ENCODE measurements around the gene CEPT1. TPM values are rescaled to one million over a fixed set of nuclear protein-coding genes. Genes with fewer than 3 reads are reported as not detected.

Gene CEPT1
- total and polyA plus RNA-seq, 10 of the 15 experiments (the other 5 are each of a cell fraction or from before 2014, with no cell fraction given): 29.4 to 77.9 (median 54.8) TPM

DNA sequence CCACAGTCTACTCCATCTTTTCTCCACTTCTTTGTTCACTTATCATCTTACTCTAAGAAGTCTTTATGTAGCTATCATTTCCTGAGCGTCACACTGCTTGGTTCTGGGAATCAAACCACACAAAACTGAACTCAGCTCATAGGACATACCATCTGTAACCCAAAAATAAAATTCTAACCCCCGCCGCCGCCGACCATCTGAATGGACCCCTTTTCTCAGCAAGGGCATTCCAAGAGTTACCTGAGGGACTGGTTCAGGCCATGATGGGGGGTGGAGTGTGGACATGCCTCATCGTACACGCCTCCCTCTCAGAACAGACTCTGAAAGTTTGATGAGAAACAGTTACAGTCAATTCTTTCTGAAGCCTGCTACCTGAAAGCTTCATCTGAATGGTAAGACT, 74.9 kb downstream of the CEPT1 start (continued):
- TF ChIP-seq EED (IDR thresholded peaks at IDR 0.05; ENCODE audit: low read depth): peak; percentile 55
- 0 out of 2 replicates have a peak, but pooled peaks have one; percentile 32 for TF ChIP-seq TCF12 (IDR thresholded peaks at IDR 0.05; ENCODE audit: low read depth, low read length)
- TF ChIP-seq, protein P1, sequence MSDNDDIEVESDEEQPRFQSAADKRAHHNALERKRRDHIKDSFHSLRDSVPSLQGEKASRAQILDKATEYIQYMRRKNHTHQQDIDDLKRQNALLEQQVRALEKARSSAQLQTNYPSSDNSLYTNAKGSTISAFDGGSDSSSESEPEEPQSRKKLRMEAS (IDR thresholded peaks at IDR 0.05; ENCODE audit: low read depth, low read length): no peak
- peak; percentile 45; the same call in 1 of the 3 replicates for TF ChIP-seq POU2F2 (IDR thresholded peaks at IDR 0.05; ENCODE audit: borderline replicate concordance, low read depth, low read length)
- TF ChIP-seq CBFB (IDR thresholded peaks at IDR 0.05; ENCODE audit: low read depth): 0 out of 2 replicates have a peak, but pooled peaks have one; percentile 2
- TF ChIP-seq, protein P2, sequence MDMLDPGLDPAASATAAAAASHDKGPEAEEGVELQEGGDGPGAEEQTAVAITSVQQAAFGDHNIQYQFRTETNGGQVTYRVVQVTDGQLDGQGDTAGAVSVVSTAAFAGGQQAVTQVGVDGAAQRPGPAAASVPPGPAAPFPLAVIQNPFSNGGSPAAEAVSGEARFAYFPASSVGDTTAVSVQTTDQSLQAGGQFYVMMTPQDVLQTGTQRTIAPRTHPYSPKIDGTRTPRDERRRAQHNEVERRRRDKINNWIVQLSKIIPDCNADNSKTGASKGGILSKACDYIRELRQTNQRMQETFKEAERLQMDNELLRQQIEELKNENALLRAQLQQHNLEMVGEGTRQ (IDR thresholded peaks at IDR 0.05; ENCODE audit: borderline replicate concordance, low read depth, low read length): no peak
- 0 out of 2 replicates have a peak, but pooled peaks have one; percentile 17 for TF ChIP-seq SMAD5 (IDR thresholded peaks at IDR 0.05; ENCODE audit: low read depth)
- TF ChIP-seq ZNF384 (IDR thresholded peaks at IDR 0.05; ENCODE audit: borderline replicate concordance, low read depth, low read length): 0 out of 2 replicates have a peak, but pooled peaks have one; percentile 20
- TF ChIP-seq ESRRA (IDR thresholded peaks at IDR 0.05; ENCODE audit: low read length): no peak
- 0 out of 2 replicates have a peak, but pooled peaks have one; percentile 32 for TF ChIP-seq HDGF (IDR thresholded peaks at IDR 0.05)
- TF ChIP-seq NR2C2 (IDR thresholded peaks at IDR 0.05; ENCODE audit: borderline replicate concordance, control insufficient read depth, insufficient read length, low read depth): no peak
- 0 out of 4 replicates have a peak, but pooled peaks of 1 of the 2 experiments have one; percentile 12 for TF ChIP-seq ETV6 (conservative IDR thresholded peaks at IDR 0.05 in 1 of 2, IDR thresholded peaks at IDR 0.05 in 1 of 2; ENCODE audit: borderline replicate concordance in 1 of 2, low read depth in 1 of 2)
- TF ChIP-seq, protein P3, sequence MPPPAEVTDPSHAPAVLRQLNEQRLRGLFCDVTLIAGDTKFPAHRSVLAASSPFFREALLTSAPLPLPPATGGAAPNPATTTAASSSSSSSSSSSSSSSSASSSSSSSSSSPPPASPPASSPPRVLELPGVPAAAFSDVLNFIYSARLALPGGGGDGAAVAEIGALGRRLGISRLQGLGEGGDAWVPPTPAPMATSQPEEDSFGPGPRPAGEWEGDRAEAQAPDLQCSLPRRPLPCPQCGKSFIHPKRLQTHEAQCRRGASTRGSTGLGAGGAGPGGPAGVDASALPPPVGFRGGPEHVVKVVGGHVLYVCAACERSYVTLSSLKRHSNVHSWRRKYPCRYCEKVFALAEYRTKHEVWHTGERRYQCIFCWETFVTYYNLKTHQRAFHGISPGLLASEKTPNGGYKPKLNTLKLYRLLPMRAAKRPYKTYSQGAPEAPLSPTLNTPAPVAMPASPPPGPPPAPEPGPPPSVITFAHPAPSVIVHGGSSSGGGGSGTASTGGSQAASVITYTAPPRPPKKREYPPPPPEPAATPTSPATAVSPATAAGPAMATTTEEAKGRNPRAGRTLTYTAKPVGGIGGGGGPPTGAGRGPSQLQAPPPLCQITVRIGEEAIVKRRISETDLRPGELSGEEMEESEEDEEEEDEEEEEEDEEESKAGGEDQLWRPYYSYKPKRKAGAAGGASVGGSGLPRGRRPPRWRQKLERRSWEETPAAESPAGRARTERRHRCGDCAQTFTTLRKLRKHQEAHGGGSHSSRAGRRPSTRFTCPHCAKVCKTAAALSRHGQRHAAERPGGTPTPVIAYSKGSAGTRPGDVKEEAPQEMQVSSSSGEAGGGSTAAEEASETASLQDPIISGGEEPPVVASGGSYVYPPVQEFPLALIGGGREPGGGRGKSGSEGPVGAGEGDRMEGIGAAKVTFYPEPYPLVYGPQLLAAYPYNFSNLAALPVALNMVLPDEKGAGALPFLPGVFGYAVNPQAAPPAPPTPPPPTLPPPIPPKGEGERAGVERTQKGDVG (CRISPR knock-in tag; IDR thresholded peaks at IDR 0.05): peak; percentile 4; the same call in 1 of the 2 replicates
- TF ChIP-seq, protein P4, sequence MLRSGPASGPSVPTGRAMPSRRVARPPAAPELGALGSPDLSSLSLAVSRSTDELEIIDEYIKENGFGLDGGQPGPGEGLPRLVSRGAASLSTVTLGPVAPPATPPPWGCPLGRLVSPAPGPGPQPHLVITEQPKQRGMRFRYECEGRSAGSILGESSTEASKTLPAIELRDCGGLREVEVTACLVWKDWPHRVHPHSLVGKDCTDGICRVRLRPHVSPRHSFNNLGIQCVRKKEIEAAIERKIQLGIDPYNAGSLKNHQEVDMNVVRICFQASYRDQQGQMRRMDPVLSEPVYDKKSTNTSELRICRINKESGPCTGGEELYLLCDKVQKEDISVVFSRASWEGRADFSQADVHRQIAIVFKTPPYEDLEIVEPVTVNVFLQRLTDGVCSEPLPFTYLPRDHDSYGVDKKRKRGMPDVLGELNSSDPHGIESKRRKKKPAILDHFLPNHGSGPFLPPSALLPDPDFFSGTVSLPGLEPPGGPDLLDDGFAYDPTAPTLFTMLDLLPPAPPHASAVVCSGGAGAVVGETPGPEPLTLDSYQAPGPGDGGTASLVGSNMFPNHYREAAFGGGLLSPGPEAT (IDR thresholded peaks at IDR 0.05; ENCODE audit: low read depth): peak; percentile 12; the same call in 1 of the 2 replicates

Data from GM12878 (cell line).